GM21717 (cell line): ENCODE results near the gene SLC25A53.
"Not testable (repeated sequence)": the region's sequence is repeated elsewhere in the genome, so short reads cannot be mapped to it uniquely, and the experiment has no call there.

ENCODE experiments used
- ATAC-seq: cut with Tn5 transposase; IDR thresholded peaks from one replicate; pipeline ENCODE4 v1.9.1; 2021; ENCODE audit warnings: mild to moderate bottlenecking, moderate library complexity; ENCODE audit not compliant: unreplicated experiment

The SLC25A53 gene

GRCh38 chrX:104075778-104076445, 80.9 kb downstream of the SLC25A53 start, which contains the start of gene TMSB15C:
Gene TMSB15C (minus strand): TSS chrX:104076236.
- ATAC-seq = peak; percentile 99

- ATAC-seq = not testable (repeated sequence)
Measured at GRCh38 chrX:104062636-104063035, 94.2 kb downstream of the SLC25A53 start.

- ATAC-seq = not testable (repeated sequence)
Measured at GRCh38 chrX:104054956-104055355, 101.9 kb downstream of the SLC25A53 start.
